ENCODE measurements around the gene SKOR1.
A peak's percentile ranks its signal among the peaks of the same experiment; 100 is the strongest.

The SKOR1 gene

GRCh38 chr15:67828969-67829646, 3.8 kb downstream of the SKOR1 start:
- Histone ChIP-seq H3K27me3 (replicated peaks; ENCODE audit: control insufficient read depth, insufficient read depth, low read length) (peaks cover 82% of the 10 kb centered on the region), H3K36me3 (ENCODE audit: control insufficient read depth, insufficient read depth, low read length, severe bottlenecking) (no peaks in the 10 kb centered on the region), H3K4me1 (ENCODE audit: control insufficient read depth, insufficient read depth, low read length) (peaks cover 21% of the 10 kb centered on the region), H3K9ac (ENCODE audit: low read length) (no peak overlapping the region), H3K9me3 (ENCODE audit: control insufficient read depth, low read length) (no peaks in the 10 kb centered on the region), H3K4me3 (ENCODE audit: low read length) (no peak overlapping the region)
- no peak for DNase-seq (ENCODE audit: low read depth)

GRCh38 chr15:67829647-67830504, 4.6 kb downstream of the SKOR1 start:
- Histone ChIP-seq H3K27me3 (replicated peaks; ENCODE audit: control insufficient read depth, insufficient read depth, low read length) (peaks cover 81% of the 10 kb centered on the region), H3K36me3 (ENCODE audit: control insufficient read depth, insufficient read depth, low read length, severe bottlenecking) (no peaks in the 10 kb centered on the region), H3K4me1 (ENCODE audit: control insufficient read depth, insufficient read depth, low read length) (peaks cover 23% of the 10 kb centered on the region), H3K4me3 (ENCODE audit: low read length) (no peak overlapping the region), H3K9me3 (ENCODE audit: control insufficient read depth, low read length) (no peaks in the 10 kb centered on the region), H3K9ac (ENCODE audit: low read length) (no peak overlapping the region)
- DNase-seq (ENCODE audit: low read depth): no peak

- Histone ChIP-seq H3K36me3 (ENCODE audit: control insufficient read depth, insufficient read depth, low read length, severe bottlenecking) (no peaks in the 10 kb centered on the region), H3K4me3 (ENCODE audit: low read length) (no peak overlapping the region), H3K27me3 (replicated peaks; ENCODE audit: control insufficient read depth, insufficient read depth, low read length) (peaks cover 82% of the 10 kb centered on the region), H3K9ac (ENCODE audit: low read length) (no peak overlapping the region), H3K9me3 (ENCODE audit: control insufficient read depth, low read length) (no peaks in the 10 kb centered on the region), H3K4me1 (ENCODE audit: control insufficient read depth, insufficient read depth, low read length) (peaks cover 24% of the 10 kb centered on the region)
- no peak for DNase-seq (ENCODE audit: low read depth)
Measured at GRCh38 chr15:67831363-67831762, 6.1 kb downstream of the SKOR1 start.

GRCh38 chr15:67832031-67832551, 6.8 kb downstream of the SKOR1 start:
- no peaks in the 10 kb centered on the region for H3K36me3 ChIP-seq (ENCODE audit: control insufficient read depth, insufficient read depth, low read length, severe bottlenecking)
- peaks cover 81% of the 10 kb centered on the region for H3K27me3 ChIP-seq (replicated peaks; ENCODE audit: control insufficient read depth, insufficient read depth, low read length)
- H3K4me1 ChIP-seq (ENCODE audit: control insufficient read depth, insufficient read depth, low read length): peaks cover 24% of the 10 kb centered on the region
- no peak overlapping the region for H3K4me3 ChIP-seq (ENCODE audit: low read length)
- no peaks in the 10 kb centered on the region for H3K9me3 ChIP-seq (ENCODE audit: control insufficient read depth, low read length)
- DNase-seq (ENCODE audit: low read depth): peak; percentile 33
- no peak overlapping the region for H3K9ac ChIP-seq (ENCODE audit: low read length)

GRCh38 chr15:67832897-67833709, 7.8 kb downstream of the SKOR1 start:
- peaks cover 24% of the 10 kb centered on the region for H3K4me1 ChIP-seq (ENCODE audit: control insufficient read depth, insufficient read depth, low read length)
- H3K36me3 ChIP-seq (ENCODE audit: control insufficient read depth, insufficient read depth, low read length, severe bottlenecking): no peaks in the 10 kb centered on the region
- H3K4me3 ChIP-seq (ENCODE audit: low read length): peak overlapping the region; percentile 71
- no peak for DNase-seq (ENCODE audit: low read depth)
- H3K9me3 ChIP-seq (ENCODE audit: control insufficient read depth, low read length): no peaks in the 10 kb centered on the region
- peaks cover 76% of the 10 kb centered on the region for H3K27me3 ChIP-seq (replicated peaks; ENCODE audit: control insufficient read depth, insufficient read depth, low read length)
- no peak overlapping the region for H3K9ac ChIP-seq (ENCODE audit: low read length)

- peak overlapping the region; percentile 71 for H3K4me3 ChIP-seq (ENCODE audit: low read length)
Measured at GRCh38 chr15:67833710-67834511, 8.6 kb downstream of the SKOR1 start.

GRCh38 chr15:67834581-67835296, 9.4 kb downstream of the SKOR1 start:
- Histone ChIP-seq H3K36me3 (ENCODE audit: control insufficient read depth, insufficient read depth, low read length, severe bottlenecking) (no peaks in the 10 kb centered on the region), H3K27me3 (replicated peaks; ENCODE audit: control insufficient read depth, insufficient read depth, low read length) (peaks cover 63% of the 10 kb centered on the region)
- DNase-seq (ENCODE audit: low read depth): no peak

More at GRCh38 chr15:67833710-67834511, 8.6 kb downstream of the SKOR1 start:
- Histone ChIP-seq H3K27me3 (replicated peaks; ENCODE audit: control insufficient read depth, insufficient read depth, low read length) (peaks cover 68% of the 10 kb centered on the region), H3K9me3 (ENCODE audit: control insufficient read depth, low read length) (no peaks in the 10 kb centered on the region), H3K36me3 (ENCODE audit: control insufficient read depth, insufficient read depth, low read length, severe bottlenecking) (no peaks in the 10 kb centered on the region), H3K9ac (ENCODE audit: low read length) (peak overlapping the region; percentile 10), H3K4me1 (ENCODE audit: control insufficient read depth, insufficient read depth, low read length) (peaks cover 28% of the 10 kb centered on the region)
- peak; percentile 55 for DNase-seq (ENCODE audit: low read depth)

GRCh38 chr15:67835297-67836133, 10.2 kb downstream of the SKOR1 start:
- Histone ChIP-seq H3K4me1 (ENCODE audit: control insufficient read depth, insufficient read depth, low read length) (peaks cover 36% of the 10 kb centered on the region), H3K36me3 (ENCODE audit: control insufficient read depth, insufficient read depth, low read length, severe bottlenecking) (no peaks in the 10 kb centered on the region), H3K9me3 (ENCODE audit: control insufficient read depth, low read length) (no peaks in the 10 kb centered on the region), H3K4me3 (ENCODE audit: low read length) (peak overlapping the region; percentile 66), H3K9ac (ENCODE audit: low read length) (peak overlapping the region; percentile 73), H3K27me3 (replicated peaks; ENCODE audit: control insufficient read depth, insufficient read depth, low read length) (peaks cover 56% of the 10 kb centered on the region)
- DNase-seq (ENCODE audit: low read depth): no peak

More at GRCh38 chr15:67834581-67835296, 9.4 kb downstream of the SKOR1 start:
- Histone ChIP-seq H3K9me3 (ENCODE audit: control insufficient read depth, low read length) (no peaks in the 10 kb centered on the region), H3K9ac (ENCODE audit: low read length) (no peak overlapping the region), H3K4me1 (ENCODE audit: control insufficient read depth, insufficient read depth, low read length) (peaks cover 36% of the 10 kb centered on the region), H3K4me3 (ENCODE audit: low read length) (peak overlapping the region; percentile 35)

- H3K36me3 ChIP-seq (ENCODE audit: control insufficient read depth, insufficient read depth, low read length, severe bottlenecking): no peaks in the 10 kb centered on the region
- peak overlapping the region; percentile 66 for H3K4me3 ChIP-seq (ENCODE audit: low read length)
- H3K9ac ChIP-seq (ENCODE audit: low read length): peak overlapping the region; percentile 73
- peaks cover 40% of the 10 kb centered on the region for H3K4me1 ChIP-seq (ENCODE audit: control insufficient read depth, insufficient read depth, low read length)
- peaks cover 51% of the 10 kb centered on the region for H3K27me3 ChIP-seq (replicated peaks; ENCODE audit: control insufficient read depth, insufficient read depth, low read length)
- no peaks in the 10 kb centered on the region for H3K9me3 ChIP-seq (ENCODE audit: control insufficient read depth, low read length)
- DNase-seq (ENCODE audit: low read depth): no peak
Measured at GRCh38 chr15:67836134-67836455, 10.8 kb downstream of the SKOR1 start.
